CD14-positive monocyte (primary cell): Measurements from ENCODE around the gene MAPK8IP2. TPM values are rescaled to one million over a fixed set of nuclear protein-coding genes. Genes with fewer than 3 reads are reported as not detected.

Experiments
- DNase-seq, 3 donors: peaks; one replicate each; pipeline ENCODE4 v3.0.0-alpha.2; 2011 to 2022
- H2AFZ ChIP-seq: 2 replicates; pipeline ENCODE4 v1.6.0; 2012; ENCODE audit warnings: mild to moderate bottlenecking, low read depth, low read length, inconsistent platforms; ENCODE audit not compliant: insufficient read depth, poor library complexity, severe bottlenecking
- H3K27ac ChIP-seq, 2 donors: 1 replicate in 1 of 2; 2 replicates in 1 of 2; pipeline ENCODE4 v1.5.1; 2012 to 2013; ENCODE audit warnings: low read length in 2 of 2, control low read depth in 1 of 2, inconsistent platforms in 1 of 2, low read depth in 1 of 2, mild to moderate bottlenecking in 1 of 2
- H3K27me3 ChIP-seq, 2 donors: one replicate each; pipeline versions ENCODE4 v1.6.0 to v1.6.1; 2011 to 2013; ENCODE audit warnings: low read length in 2 of 2; ENCODE audit not compliant: control insufficient read depth in 2 of 2, insufficient read depth in 2 of 2
- H3K36me3 ChIP-seq, 2 donors: replicated peaks in 1 of 2; 1 replicate in 1 of 2; 2 replicates in 1 of 2; pipeline versions ENCODE4 v1.5.1 to v1.6.1; 2012 to 2013; ENCODE audit warnings: low read length in 2 of 2, control low read depth in 1 of 2, inconsistent platforms in 1 of 2, mild to moderate bottlenecking in 1 of 2; ENCODE audit not compliant: insufficient read depth in 2 of 2, control insufficient read depth in 1 of 2
- H3K4me1 ChIP-seq, 2 donors: 1 replicate in 1 of 2; 2 replicates in 1 of 2; pipeline versions ENCODE4 v1.5.1 to v1.6.1; 2012 to 2013; ENCODE audit warnings: low read length in 2 of 2, control low read depth in 1 of 2, inconsistent platforms in 1 of 2, mild to moderate bottlenecking in 1 of 2, moderate library complexity in 1 of 2; ENCODE audit not compliant: insufficient read depth in 2 of 2, control insufficient read depth in 1 of 2
- H3K4me2 ChIP-seq: replicated peaks from 2 replicates; pipeline ENCODE3; 2012; ENCODE audit warnings: low read length, moderate library complexity, mild to moderate bottlenecking; ENCODE audit not compliant: poor library complexity, severe bottlenecking; ENCODE audit errors: extremely low read depth
- H3K4me3 ChIP-seq, 3 experiments: fragments of 200-600 bp in 1 of 3; sonication (generic) in 1 of 3; replicated peaks in 1 of 3; 1 replicate in 2 of 3; 2 replicates in 1 of 3; pipeline ENCODE4 v1.5.1; 2011 to 2013; ENCODE audit warnings: low read length in 3 of 3, mild to moderate bottlenecking in 3 of 3, control low read depth in 2 of 3, low read depth in 2 of 3, inconsistent platforms in 1 of 3, moderate library complexity in 1 of 3
- H3K79me2 ChIP-seq: 2 replicates; pipeline ENCODE4 v1.6.0; 2012; ENCODE audit warnings: mild to moderate bottlenecking, control low read depth, inconsistent platforms, low read length, moderate library complexity; ENCODE audit not compliant: insufficient read depth
- H3K9ac ChIP-seq: 2 replicates; pipeline ENCODE4 v1.6.0; 2017; ENCODE audit warnings: low read length, mild to moderate bottlenecking; ENCODE audit not compliant: insufficient read depth, poor library complexity, severe bottlenecking
- H3K9me3 ChIP-seq, 2 donors: replicated peaks in 1 of 2; 1 replicate in 1 of 2; 2 replicates in 1 of 2; pipeline versions ENCODE4 v1.5.1 to v1.6.1; 2012 to 2013; ENCODE audit warnings: low read length in 2 of 2, control low read depth in 1 of 2; ENCODE audit not compliant: control insufficient read depth in 1 of 2, insufficient read depth in 1 of 2
- H4K20me1 ChIP-seq: 2 replicates; pipeline ENCODE4 v1.6.0; 2012; ENCODE audit warnings: mild to moderate bottlenecking, low read length, control low read depth, moderate library complexity; ENCODE audit not compliant: insufficient read depth
- H3K27ac Mint-ChIP-seq, 7 donors: one replicate each; pipeline ENCODE4 v1.8.0; 2020; ENCODE audit warnings: mild to moderate bottlenecking in 7 of 7, mixed read lengths in 7 of 7, moderate library complexity in 6 of 7, inconsistent platforms in 2 of 7
- H3K27me3 Mint-ChIP-seq, 3 donors: one replicate each; pipeline ENCODE4 v1.8.0; 2021 to 2022; ENCODE audit warnings: low read depth in 3 of 3, mild to moderate bottlenecking in 3 of 3, mixed read lengths in 3 of 3, moderate library complexity in 3 of 3, inconsistent platforms in 1 of 3
- H3K36me3 Mint-ChIP-seq, 2 donors: one replicate each; pipeline ENCODE4 v1.8.0; 2020; ENCODE audit warnings: mixed read lengths in 2 of 2, inconsistent platforms in 1 of 2, mild to moderate bottlenecking in 1 of 2
- H3K4me1 Mint-ChIP-seq: one replicate; pipeline ENCODE4 v1.8.0; 2020; ENCODE audit warnings: mild to moderate bottlenecking, mixed read lengths
- H3K4me3 Mint-ChIP-seq, 2 donors: one replicate each; pipeline ENCODE4 v1.8.0; 2020; ENCODE audit warnings: mild to moderate bottlenecking in 2 of 2, mixed read lengths in 2 of 2, moderate library complexity in 1 of 2
- H3K9me3 Mint-ChIP-seq, 7 donors: one replicate each; pipeline ENCODE4 v1.8.0; 2020 to 2022; ENCODE audit warnings: mixed read lengths in 7 of 7, mild to moderate bottlenecking in 6 of 7, moderate library complexity in 6 of 7, inconsistent platforms in 2 of 7
- CTCF ChIP-seq: fragments of 200-600 bp; IDR thresholded peaks from one replicate; pipeline ENCODE4 v1.8.0; 2022; ENCODE audit warnings: antibody characterized with exemption, mild to moderate bottlenecking
- WGBS: methylation state at CpG from one replicate; pipeline ENCODE4 v1.1.5; 2013; ENCODE audit warnings: missing lambda C conversion rate; ENCODE audit not compliant: insufficient coverage; 5-methylcytosine and 5-hydroxymethylcytosine counted together
- intact Hi-C, 2 donors: fragments of 100-400 bp; cut with micrococcal nuclease; formaldehyde crosslinking; loops; one replicate each; pipeline versions ENCODE4 v1.15.0 to v1.15.1; 2023
- polyA plus RNA-seq, 3 donors: library from polyadenylated mRNA; depleted of rRNA in 1 of 3; unstranded in 2 of 3; stranded (reverse) in 1 of 3; fragments of 300-500 nt in 2 of 3; fragments of >200 nt in 1 of 3; fragmentation: Illumina TruSeq in 2 of 3; gene quantifications; 1 replicate in 2 of 3; 2 replicates in 1 of 3; pipeline ENCODE4 v1.2.3, GENCODE V29; 2012 to 2021

Gene MAPK8IP2
- polyA plus RNA-seq, 3 donors: 0.17 TPM; not detected in 2

- H3K27ac Mint-ChIP-seq: no peak overlapping the region
- peaks cover 38 to 55% of the 10 kb centered on the region in 2 donors for H3K36me3 Mint-ChIP-seq
- Histone ChIP-seq H2AFZ (no peak overlapping the region), H3K36me3 (peaks cover 0 to 44% of the 10 kb centered on the region in 2 donors), H4K20me1 (peaks cover 37% of the 10 kb centered on the region), H3K79me2 (peaks cover 21% of the 10 kb centered on the region), H3K27me3 (no peaks in the 10 kb centered on the region), H3K4me2 (no peak overlapping the region), H3K9ac (no peak overlapping the region), H3K4me3 (no peak overlapping the region), H3K27ac (no peak overlapping the region), H3K9me3 (no peaks in the 10 kb centered on the region), H3K4me1 (peaks cover 28 to 43% of the 10 kb centered on the region in 2 donors)
- peak in 1 of 3 donors; percentile 2 for DNase-seq
- no peak for TF ChIP-seq CTCF
- H3K9me3 Mint-ChIP-seq: no peaks in the 10 kb centered on the region
- intact Hi-C loops: loop anchor here in 1 of 2 donors (5.0 kb wide), 1 partner anchor 67 kb away; no protein-coding TSS in a partner anchor
- H3K4me3 Mint-ChIP-seq: peak overlapping the region in 1 of 2 donors; percentile 60
- peaks cover 2 to 8% (median 7%) of the 10 kb centered on the region in 3 donors for H3K27me3 Mint-ChIP-seq
- 81% methylated on average over 7 of the region's 8 CpGs for WGBS
- peaks cover 39% of the 10 kb centered on the region for H3K4me1 Mint-ChIP-seq
These were observed 21.8 kb upstream of the MAPK8IP2 start for GRCh38 chr22:50578776-50579310.

- Mint-ChIP-seq H3K27me3 (peaks cover 2 to 12% (median 8%) of the 10 kb centered on the region in 3 donors), H3K4me1 (peaks cover 40% of the 10 kb centered on the region), H3K4me3 (no peak overlapping the region), H3K27ac (no peak overlapping the region), H3K36me3 (peaks cover 36 to 53% of the 10 kb centered on the region in 2 donors), H3K9me3 (no peaks in the 10 kb centered on the region)
- H4K20me1 ChIP-seq: peaks cover 37% of the 10 kb centered on the region
- no peaks in the 10 kb centered on the region for H3K27me3 ChIP-seq
- H3K9me3 ChIP-seq: no peaks in the 10 kb centered on the region
- H3K36me3 ChIP-seq: peaks cover 0 to 44% of the 10 kb centered on the region in 2 donors
- no CpG with 5 or more reads among the region's 4 CpGs for WGBS
- peaks cover 28 to 45% of the 10 kb centered on the region in 2 donors for H3K4me1 ChIP-seq
- H3K9ac ChIP-seq: no peak overlapping the region
- intact Hi-C loops: loop anchor here (5.0 kb wide), 5 partner anchors 32 to 72 kb away; partner anchors contain the start of genes SCO2 (in 2 of the 2), ARSA (in 1 of the 2), KLHDC7B (in 1 of the 2) and LMF2 (in 1 of the 2)
- no peak overlapping the region for H3K4me3 ChIP-seq
- H3K79me2 ChIP-seq: peaks cover 21% of the 10 kb centered on the region
- no peak for TF ChIP-seq CTCF
- no peak overlapping the region for H2AFZ ChIP-seq
- DNase-seq: no peak
- H3K27ac ChIP-seq: no peak overlapping the region
- H3K4me2 ChIP-seq: no peak overlapping the region
These were observed 20.8 kb upstream of the MAPK8IP2 start for GRCh38 chr22:50579752-50580151.
